Esophagus muscularis mucosa (tissue), 4 donors: ENCODE data around the gene PSMB8.

Experiments
- EP300 ChIP-seq: sonication (generic); formaldehyde crosslinking; IDR thresholded peaks from one replicate; pipeline ENCODE4 v1.6.1; 2017; ENCODE audit warnings: antibody characterized with exemption
- POLR2A ChIP-seq: fragments of 450-650 bp; IDR thresholded peaks from one replicate; pipeline ENCODE4 v1.6.1; 2017; ENCODE audit warnings: antibody characterized with exemption, moderate library complexity, mild to moderate bottlenecking, low read depth
- POLR2AphosphoS5 ChIP-seq, 2 donors: sonication (generic); formaldehyde crosslinking; IDR thresholded peaks; one replicate each; pipeline ENCODE4 v1.6.1; 2017; ENCODE audit warnings: antibody characterized with exemption in 2 of 2
- TF ChIP-seq, protein P1 (sequence below), 3 experiments: fragments of 200-600 bp in 2 of 3; fragments of 450-650 bp in 1 of 3; sonication (generic) in 2 of 3; IDR thresholded peaks; one replicate each; pipeline ENCODE4 v1.5.1; 2017 to 2019; ENCODE audit warnings: antibody characterized with exemption in 3 of 3, mild to moderate bottlenecking in 2 of 3, moderate library complexity in 1 of 3

DNA sequence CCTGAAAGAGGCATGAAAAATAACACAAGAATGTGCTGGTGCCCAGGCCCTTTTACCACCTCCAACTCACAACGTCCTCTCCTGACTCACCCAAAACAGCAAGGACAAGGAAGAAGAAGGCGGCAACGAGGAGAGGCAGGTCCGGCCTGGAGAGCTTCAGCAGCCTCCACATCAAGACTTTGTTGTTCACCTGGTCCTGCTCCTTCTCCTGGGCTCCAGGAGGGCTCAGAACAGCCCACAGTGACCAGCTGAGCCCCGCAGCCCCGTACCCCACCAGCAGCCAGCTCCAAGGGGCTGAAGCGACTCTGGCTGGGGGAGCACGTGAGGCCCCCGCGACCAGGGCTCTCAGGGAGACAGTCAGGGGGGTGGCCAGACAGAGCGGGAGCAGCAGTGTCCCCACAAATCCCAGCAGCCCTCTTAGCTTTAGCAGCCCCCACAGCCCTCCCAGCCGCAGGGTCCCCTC lies 6.2 kb downstream of the PSMB8 start:
- TF ChIP-seq, protein P1, sequence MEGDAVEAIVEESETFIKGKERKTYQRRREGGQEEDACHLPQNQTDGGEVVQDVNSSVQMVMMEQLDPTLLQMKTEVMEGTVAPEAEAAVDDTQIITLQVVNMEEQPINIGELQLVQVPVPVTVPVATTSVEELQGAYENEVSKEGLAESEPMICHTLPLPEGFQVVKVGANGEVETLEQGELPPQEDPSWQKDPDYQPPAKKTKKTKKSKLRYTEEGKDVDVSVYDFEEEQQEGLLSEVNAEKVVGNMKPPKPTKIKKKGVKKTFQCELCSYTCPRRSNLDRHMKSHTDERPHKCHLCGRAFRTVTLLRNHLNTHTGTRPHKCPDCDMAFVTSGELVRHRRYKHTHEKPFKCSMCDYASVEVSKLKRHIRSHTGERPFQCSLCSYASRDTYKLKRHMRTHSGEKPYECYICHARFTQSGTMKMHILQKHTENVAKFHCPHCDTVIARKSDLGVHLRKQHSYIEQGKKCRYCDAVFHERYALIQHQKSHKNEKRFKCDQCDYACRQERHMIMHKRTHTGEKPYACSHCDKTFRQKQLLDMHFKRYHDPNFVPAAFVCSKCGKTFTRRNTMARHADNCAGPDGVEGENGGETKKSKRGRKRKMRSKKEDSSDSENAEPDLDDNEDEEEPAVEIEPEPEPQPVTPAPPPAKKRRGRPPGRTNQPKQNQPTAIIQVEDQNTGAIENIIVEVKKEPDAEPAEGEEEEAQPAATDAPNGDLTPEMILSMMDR (IDR thresholded peaks at IDR 0.05) = no peak
- no peak for TF ChIP-seq POLR2A
- no peak for TF ChIP-seq EP300
- no peak for TF ChIP-seq POLR2AphosphoS5 (IDR thresholded peaks at IDR 0.05)
